LNCaP clone FGC (cell line): ENCODE data around the gene SPRED2.

Experiments used
- DNase-seq: peaks from one replicate; pipeline ENCODE4 v3.0.0-alpha.2; 2011; ENCODE audit warnings: low read depth
- H3K4me3 ChIP-seq: 2 replicates; pipeline ENCODE4 v1.5.1; 2011; ENCODE audit warnings: mild to moderate bottlenecking, low read depth, low read length, control low read depth
- TF ChIP-seq, protein P1 (sequence below): IDR thresholded peaks from 2 replicates; pipeline ENCODE4 v1.5.1; 2012; ENCODE audit warnings: mild to moderate bottlenecking; ENCODE audit not compliant: control insufficient read depth, insufficient read depth; ENCODE audit errors: extremely low read depth

SPRED2 gene

DNA sequence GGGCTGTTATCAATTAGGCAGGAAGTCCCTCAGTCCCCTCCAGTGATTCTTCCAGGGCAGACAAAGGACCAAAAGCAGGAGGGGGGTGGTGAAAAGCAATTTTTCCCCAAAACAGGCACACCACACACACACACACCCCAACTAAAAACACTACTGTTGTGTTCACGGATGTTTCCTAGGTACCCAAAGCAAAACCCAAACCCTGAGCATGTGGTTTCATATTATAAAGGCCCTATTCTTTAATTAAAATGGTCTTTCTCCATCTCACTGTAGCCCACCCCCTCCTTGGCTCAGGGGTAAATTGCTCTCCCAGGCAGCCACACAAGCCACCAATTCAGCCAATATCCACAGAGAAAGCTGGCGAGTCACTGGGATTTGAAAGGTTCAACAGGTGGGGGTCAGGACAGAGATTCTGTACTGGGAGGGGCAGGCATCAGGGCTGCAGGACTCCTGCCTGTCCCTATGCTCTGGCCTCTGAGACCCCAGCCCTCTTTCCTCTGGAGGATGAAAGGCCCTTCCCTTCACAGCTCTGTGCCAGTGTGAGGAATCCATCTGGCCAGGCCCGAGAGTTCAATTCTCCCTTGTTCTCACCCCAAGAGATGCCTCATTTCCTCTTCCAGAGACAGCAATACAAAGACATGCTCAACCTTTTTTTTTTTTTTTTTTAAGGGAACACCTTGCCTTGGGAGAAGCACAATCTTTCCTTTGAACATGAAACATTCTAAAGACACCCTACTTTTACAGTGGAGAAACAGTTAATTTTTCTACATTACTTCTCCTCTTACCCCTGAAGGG is 43.6 kb downstream of the SPRED2 start:
- no peak overlapping the region for H3K4me3 ChIP-seq
- no peak for DNase-seq
- TF ChIP-seq, protein P1, sequence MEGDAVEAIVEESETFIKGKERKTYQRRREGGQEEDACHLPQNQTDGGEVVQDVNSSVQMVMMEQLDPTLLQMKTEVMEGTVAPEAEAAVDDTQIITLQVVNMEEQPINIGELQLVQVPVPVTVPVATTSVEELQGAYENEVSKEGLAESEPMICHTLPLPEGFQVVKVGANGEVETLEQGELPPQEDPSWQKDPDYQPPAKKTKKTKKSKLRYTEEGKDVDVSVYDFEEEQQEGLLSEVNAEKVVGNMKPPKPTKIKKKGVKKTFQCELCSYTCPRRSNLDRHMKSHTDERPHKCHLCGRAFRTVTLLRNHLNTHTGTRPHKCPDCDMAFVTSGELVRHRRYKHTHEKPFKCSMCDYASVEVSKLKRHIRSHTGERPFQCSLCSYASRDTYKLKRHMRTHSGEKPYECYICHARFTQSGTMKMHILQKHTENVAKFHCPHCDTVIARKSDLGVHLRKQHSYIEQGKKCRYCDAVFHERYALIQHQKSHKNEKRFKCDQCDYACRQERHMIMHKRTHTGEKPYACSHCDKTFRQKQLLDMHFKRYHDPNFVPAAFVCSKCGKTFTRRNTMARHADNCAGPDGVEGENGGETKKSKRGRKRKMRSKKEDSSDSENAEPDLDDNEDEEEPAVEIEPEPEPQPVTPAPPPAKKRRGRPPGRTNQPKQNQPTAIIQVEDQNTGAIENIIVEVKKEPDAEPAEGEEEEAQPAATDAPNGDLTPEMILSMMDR = no peak

DNA sequence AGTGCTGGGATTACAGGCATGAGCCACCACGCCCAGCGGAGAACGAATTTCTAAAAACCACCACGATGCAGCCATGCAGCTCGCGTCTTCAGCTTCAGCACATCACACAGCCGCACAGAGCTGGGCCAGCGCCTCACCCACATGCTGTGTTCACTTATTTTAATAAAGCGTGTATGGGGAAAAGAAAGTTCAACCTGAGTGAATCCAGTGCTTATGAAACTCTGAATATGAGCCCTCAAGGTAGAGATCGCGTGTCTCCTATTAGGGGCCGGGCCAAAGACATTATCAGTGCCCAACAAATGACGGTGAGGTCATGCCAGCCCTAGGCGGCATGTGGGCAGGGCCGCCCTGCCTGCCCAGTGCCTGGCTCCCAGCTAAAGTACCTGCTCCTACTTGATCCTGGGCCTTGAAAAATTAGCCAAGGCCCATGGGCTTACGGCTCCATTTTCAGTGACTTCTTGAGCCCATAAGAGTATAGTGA is 44.3 kb downstream of the SPRED2 start:
- H3K4me3 ChIP-seq = no peak overlapping the region
- TF ChIP-seq, protein P1 = no peak

DNA sequence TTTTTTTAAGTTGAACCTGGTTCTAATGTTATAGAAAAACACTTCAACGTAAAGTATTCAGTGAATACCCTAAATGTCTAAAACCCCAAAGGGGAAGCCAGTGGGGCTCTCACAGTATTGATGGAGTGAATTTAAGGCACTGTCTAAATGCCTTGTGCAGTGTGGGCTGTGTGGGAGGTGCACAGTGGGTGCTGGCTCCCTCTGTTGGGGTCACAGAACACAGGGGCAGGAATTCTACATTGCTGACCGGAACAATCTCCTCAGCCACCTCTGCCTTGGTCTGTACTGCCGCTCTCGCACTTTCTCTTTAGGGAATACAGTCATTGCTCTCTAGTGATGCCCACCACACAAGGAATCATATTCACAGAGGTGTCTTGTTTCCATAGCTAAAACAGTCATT is 45.4 kb downstream of the SPRED2 start:
- no peak for DNase-seq
- no peak overlapping the region for H3K4me3 ChIP-seq
- TF ChIP-seq, protein P1 = no peak

More for the DNA sequence above, 44.3 kb downstream of the SPRED2 start:
- no peak for DNase-seq

DNA sequence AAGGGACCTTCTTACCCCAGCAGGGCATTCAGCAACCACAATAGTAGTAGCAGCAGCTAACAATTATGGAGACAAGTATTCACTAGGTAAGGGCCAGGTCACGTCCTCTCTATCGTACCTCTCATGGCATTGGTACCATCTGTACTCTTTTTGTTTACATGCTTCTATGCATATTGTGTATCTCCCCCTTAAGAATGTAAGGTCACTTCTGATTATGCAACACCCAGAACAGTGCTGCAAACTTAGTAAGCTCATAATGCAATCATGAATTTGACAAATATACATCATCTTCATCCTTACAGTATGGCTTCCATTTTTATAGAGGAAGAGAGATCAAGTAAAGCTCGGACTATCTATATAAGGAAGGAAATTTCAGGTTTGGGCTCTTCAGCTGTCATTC is 46.1 kb downstream of the SPRED2 start:
- no peak for DNase-seq
- no peak overlapping the region for H3K4me3 ChIP-seq
- TF ChIP-seq, protein P1 = no peak

DNA sequence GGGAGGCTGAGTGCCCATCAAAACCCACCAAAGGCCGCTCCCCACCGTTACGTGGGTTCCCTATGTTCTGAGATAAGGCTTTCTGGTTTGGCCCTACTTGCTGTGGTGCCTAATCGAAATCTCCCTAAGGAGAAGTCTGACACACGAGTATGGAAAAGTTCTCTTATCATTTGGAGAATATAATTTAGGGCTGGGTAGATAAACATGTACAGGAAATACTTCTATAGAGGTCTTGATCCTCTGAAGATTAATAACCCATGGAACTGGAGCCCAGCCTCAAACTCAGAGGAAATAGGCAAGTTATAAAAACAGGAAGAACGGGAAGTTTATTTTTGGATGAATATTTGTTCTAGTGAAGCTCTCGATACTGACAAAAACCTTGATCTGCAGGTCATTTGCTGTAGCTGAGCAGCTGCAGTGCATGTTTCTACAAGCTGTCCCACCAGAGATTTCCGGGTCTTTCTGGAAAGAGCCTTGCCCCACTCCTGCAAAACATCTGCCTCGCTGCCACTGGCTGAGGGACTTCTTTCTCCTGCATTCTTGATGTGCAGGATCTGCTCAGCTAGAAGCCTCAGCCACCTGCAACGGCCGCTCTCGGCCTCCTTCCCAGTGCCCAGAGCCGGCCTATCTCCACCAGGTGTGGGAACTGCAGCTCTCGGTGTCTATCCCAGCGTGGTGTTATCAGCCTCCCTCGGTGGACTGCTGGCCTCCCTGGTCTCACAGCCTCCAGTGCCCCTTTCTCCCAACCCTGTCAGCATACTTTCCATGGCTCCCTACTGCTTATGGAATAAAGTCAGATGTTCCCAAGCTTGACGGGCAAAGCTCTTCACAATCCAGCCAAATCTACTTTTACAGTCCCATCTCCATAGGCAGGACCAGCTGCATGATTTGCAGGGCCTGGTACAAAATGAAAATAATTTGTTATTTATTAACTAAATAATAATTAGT is 48.6 kb downstream of the SPRED2 start:
- H3K4me3 ChIP-seq = no peak overlapping the region
- TF ChIP-seq, protein P1 = no peak
- DNase-seq = no peak

DNA sequence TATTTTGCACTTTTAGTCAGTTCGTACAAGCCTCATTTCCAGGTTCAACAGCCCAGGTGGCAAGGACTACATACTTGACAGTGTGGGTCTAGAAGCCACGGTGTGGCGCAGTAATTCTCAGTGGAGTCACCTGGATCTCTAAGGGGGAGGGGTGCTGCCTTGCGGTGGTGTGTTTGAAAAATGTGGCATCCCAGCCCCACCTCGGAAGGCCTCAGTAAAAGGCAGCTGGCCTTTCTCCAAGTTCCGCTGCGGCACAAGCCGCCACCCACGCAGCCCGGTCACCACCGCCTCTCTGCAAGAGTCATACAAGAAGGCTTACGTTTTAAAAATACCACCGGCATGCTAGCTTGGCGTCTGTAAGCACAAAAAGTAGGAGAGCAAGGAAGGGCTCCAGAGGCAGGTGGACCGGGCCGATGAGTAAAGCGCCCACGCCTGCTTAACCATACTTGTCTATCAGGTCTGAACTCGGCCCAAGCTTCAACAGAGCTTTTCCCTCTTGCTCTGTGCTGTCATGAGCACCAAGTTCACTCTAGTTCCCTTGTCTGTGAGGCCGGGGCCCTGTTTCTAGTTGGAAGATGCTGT is 49.5 kb downstream of the SPRED2 start:
- no peak for DNase-seq
- TF ChIP-seq, protein P1 = peak; percentile 26; the same call in 1 of the 2 replicates
- H3K4me3 ChIP-seq = no peak overlapping the region
